Measurements from ENCODE around the gene CCR6.

CCR6 gene

DNA sequence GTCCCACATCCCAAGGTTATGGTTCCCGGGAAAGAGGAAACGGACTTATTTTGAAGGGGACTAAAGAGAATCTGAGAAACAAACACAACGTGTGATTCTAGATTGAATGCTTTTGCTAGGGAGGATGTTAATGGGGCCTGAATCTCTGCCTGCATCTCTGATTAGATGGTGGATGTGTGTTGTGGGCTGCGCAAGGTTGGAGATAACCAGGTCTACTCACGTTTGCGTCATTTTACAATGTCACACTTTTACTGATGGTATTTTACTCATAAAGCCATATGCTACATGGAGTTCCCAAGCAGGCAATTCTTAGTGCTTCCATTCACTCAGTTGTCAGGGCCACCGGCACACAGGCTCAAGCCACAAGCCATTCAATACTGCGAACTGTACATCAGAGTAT lies 23.2 kb upstream of the CCR6 start:
- no peak for DNase-seq

GRCh38 chr6:167100241-167100674 lies 22.6 kb upstream of the CCR6 start:
- DNase-seq = no peak

GRCh38 chr6:167102318-167102717 lies 20.6 kb upstream of the CCR6 start:
- DNase-seq = no peak

GRCh38 chr6:167103041-167103891 lies 19.6 kb upstream of the CCR6 start:
- no peak for DNase-seq

DNA sequence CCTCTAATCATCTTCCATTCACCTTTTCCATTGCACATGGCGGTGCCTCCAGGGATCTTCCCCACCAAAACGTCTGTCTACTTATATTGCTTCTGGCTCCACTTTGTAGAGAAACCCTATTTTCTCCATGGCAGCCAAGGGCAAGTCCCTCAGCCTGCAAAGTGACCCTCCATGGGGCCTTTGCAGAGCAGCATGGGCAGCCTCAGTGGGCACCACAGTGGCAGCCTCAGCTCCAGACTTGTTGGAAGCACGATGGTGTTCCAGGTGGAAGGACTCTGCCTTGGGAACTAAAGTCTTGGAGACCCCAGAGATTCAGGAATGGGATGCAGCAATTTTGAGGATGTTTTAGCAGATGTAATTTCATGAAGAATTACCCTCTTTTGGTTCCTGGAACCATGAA lies 18.5 kb upstream of the CCR6 start:
- no peak for DNase-seq

- no peak for DNase-seq
Measured at GRCh38 chr6:167105060-167105459, 17.8 kb upstream of the CCR6 start.

DNA sequence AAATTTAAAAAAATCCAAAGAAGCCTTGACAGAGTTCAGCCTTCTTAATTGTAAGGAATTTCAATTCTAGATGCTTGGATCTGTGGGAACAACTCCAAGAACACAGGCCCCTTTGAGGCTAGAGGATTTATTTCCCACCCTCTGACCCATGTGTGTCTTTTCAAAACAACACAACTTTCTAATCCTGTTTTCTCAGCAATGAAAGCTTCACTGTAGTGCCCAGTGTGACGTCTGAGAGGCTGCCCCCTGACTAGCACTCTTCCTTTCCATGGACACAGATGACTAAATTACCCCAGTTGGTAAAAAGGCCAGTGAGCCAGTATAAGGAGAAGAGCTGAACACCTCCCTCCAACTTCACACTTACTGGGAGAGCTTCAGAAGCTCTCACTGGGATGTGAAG lies 16.5 kb upstream of the CCR6 start:
- no peak for DNase-seq

DNA sequence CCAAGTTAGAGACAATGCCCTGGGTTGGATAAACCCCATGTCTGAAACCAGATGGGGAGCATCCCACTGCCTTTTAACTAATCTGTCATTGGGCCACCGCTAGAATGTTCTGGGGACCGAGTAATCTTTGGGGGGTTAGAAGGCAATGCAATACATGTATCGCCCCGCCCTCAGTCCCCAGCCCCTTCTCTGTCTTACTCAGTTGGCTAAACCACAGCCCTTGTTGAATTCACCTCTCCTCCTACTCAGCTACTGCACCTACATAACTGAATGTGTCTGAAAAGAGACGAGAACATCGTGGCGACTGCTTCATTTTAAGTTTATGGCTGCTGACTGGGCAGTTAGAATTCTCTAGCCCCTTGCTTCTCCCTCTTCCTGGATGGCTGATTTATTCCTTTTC lies 15.1 kb upstream of the CCR6 start:
- DNase-seq = no peak

DNA sequence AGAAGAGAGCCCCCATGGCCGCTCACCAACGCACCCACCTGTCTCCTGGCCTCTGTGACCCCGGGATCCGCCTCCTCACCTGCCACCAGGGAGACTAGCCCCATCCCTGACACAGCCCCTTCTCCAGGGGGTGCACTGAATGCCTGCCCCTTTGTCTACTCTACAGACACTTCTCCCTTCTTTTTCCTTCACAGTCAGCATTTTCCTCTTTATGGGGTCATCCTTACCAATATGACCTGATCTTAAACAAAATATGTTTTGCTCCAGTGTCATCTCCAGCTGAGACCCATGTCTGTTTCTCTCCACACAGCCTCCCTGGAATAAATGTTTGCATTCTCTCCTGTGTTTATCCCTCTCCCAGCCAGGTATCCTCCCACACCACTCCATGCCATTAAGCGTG lies 14.6 kb upstream of the CCR6 start:
- DNase-seq = no peak

DNA sequence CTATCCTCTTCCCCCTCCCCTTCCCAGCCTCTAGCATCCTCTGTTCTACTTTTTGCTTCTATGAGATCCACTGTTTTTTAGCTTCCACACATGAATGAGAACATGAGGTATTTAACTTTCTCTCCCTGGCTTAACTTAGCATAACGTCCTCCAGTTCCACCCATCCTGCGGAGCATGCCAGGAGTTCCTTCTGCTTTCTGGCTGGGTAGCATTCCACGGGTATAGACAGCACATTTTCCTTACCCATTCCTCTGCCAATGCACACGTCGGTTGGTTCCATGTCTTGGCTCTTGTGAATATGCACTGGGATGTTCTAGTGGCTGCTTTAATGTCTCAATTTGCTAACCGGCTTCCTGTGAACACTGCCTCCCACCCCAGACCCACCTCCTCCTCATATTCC lies 13.2 kb upstream of the CCR6 start:
- DNase-seq = no peak

DNA sequence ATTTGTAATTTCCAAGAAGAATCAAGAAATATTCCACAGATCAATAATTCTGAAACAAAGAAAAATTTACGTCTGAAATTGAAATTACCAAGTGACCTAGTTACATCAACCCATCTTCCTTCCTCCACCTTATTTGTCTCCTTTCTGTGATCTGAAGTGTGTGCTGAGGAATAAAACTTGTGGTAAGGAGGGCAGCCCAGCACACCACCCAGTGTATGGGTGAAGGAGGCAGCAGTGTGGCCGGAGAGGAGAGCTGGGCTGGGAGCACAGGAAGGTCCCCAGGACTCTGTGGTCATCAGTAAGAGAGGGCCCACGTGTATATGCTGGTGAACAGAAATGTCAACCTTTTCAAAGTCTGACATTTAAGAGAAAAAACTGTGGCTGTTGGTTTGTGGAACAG lies 11.3 kb upstream of the CCR6 start:
- DNase-seq = no peak

DNA sequence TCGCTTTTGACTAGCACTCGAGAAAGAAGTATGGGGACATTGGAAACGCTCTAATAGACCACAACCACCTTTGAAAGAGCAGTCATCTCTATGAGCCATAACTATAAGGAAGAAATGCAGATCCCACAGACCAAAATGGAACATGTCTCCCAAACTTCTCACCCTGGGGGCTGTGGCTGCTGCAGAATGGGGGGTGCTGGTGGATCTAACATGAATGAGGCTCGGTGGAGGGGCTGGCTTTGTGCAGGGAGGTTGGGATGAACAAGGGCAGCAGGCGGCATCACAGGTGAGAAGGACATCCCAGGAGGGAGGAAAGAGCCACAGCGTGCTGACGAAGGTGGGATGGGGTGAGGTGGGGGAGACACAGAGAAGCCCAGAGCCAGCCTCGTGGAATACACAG lies 10.5 kb upstream of the CCR6 start:
- DNase-seq = no peak

DNA sequence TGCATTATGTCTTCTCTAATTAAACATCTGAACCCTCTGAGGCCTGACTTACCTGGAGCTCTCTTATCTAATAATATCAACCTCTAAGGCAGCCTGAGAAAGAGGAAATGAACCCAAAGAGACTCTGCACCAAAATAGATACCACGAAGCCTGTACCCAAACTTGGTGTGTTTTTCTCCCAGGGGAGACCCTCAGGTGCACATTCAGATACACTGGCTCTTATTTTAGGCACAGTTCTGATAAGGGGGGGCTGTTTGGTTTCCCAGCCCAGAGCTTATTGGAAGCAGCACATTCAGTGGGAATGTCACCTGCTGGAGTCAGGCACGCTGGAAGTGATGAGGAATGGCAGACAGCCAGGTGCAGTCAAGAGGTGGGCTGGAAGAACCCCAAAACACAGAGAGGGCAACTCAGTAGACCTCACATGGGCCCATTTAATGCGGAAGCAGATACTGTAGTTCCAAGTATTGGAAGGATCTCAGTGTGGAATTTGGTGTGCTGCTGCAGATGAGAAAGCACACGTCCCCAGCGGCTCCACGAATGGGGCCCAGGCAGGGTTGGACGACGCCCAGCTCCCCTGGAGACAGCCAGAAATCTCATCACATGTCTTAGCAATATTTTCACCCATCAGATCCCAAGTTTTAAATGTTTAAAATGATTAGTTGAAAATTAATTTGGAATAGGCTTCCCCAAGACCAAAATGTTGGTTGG lies 9.7 kb upstream of the CCR6 start:
- no peak for DNase-seq

- no peak for DNase-seq
Measured at GRCh38 chr6:167113935-167114910, 8.7 kb upstream of the CCR6 start.

DNA sequence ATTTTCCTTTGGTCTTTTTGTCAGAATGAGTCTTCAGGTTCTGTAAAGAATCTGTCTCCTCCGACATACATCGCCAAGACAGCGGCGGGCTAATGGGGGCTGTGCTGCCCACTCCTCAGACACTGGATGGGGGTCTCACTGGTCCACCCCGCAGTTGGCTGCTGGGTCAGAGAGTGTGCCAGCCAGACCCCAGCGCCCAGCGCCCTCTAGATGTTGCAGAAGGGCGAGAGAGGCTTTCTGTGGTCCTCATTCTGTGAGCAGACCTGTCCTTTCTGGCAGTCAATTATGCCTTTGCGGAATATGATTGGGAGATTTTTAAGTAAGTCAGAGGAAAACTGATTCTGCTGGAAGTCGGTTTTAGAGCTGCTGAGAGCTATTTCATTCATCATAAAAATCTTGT lies 7.8 kb upstream of the CCR6 start:
- no peak for DNase-seq

DNA sequence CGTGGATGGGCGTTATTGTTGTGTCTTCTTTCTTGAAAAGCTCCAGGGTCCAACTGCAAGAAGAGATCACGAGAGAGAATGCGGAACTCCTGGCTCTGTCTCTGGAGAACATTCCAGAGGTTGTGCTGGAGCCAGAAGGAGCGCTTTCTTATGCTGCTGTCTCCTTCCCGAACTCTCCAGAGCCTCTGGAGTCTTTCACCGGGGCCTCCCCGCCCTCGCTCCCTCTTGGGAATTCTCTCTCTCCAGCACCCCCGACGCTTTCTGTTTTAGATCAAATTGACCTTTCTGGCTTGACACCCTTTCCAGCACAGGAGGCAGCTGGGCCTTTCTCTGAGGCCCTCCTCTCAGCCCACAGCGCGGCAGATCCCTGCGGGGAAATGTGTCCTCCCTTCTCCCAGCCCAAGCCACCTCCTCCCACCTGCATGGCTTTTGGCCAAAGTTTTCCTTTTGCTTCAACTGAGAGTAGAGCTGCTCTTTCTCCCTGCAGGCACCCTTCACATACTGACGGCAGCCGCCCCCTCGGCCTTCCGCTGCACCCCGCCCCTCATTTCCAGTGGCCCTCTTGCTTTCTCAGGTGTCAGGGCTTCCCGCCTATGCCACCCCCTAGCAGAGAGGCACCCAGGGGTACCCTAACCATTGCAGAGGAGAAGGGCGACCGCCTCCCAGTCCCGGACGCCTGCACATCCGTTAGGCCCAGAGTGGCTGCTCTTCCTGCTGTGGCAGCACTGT lies 6.6 kb upstream of the CCR6 start:
- DNase-seq = no peak

DNA sequence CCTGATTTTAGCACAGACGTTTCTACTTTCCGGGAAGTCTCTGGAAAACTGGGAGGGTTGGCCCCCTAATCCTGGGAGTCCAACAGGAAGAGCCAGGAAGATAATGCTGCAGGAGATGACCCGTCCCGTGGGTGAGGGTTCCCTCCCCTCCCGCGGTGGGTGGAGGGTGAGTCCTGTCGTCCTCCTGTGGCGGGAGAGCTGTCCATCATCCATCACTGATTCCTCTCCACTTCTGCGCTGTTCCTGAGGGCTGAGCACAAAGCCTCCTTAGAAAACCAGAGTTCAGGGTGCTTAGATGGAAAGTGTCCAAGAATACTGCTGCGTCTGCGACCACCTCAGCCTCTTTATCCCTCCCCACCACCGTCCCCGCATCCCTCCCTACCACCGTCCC lies 6.1 kb upstream of the CCR6 start:
- no peak for DNase-seq

DNA sequence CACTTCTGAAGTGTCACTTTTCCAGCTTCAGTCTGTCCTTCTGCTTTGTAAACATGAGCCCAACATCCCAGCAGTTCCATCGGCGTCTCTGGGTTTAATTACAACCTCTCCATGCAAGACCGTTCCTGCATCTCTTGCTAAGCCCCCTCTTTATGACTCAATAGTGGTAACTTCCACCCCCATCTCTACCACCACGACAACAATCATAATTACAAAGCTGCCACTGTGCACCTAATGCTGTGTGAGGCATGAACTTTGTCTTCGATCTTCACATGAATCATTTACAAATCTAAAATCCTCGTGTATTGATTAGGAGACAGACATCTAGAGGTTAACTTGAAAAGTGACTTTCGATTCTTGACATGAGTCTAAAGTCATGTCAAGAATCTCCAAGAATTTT lies 4.9 kb upstream of the CCR6 start:
- DNase-seq = no peak

- DNase-seq = no peak
Measured at GRCh38 chr6:167118839-167119238, 4.1 kb upstream of the CCR6 start.

GRCh38 chr6:167119670-167120582 lies 3.0 kb upstream of the CCR6 start:
- DNase-seq = no peak

- no peak for DNase-seq
Measured at GRCh38 chr6:167120583-167120903, 2.4 kb upstream of the CCR6 start.

All from activated naive CD4-positive, alpha-beta T cell treated with anti-CD3 and anti-CD28 coated beads, Interleukin-2, amount 50 U/mL, for 16 hours (primary cell).